Stimulated activated naive B cell treated with anti-CD40 and anti-IgM and Interleukin-4, amounts not matched to agents 10 μg/mL and 1 μg/mL and 100 μg/mL, for 72 hours (primary cell): ENCODE data around the gene LRRC32.

ENCODE experiments used
- ATAC-seq, 2 donors: fragments of 150-1000 bp; cut with Tn5 transposase; replicated peaks; 2 replicates each; pipeline ENCODE4 v1.10.0; 2021; ENCODE audit warnings: moderate library complexity in 1 of 2
- DNase-seq: peaks from one replicate; pipeline ENCODE4 v3.0.0; 2021
- H3K27ac Mint-ChIP-seq: one replicate; pipeline ENCODE4 v1.8.0; 2022; ENCODE audit warnings: mild to moderate bottlenecking, mixed read lengths
- H3K27me3 Mint-ChIP-seq, 2 donors: one replicate each; pipeline ENCODE4 v1.8.0; 2022; ENCODE audit warnings: mixed read lengths in 2 of 2
- H3K36me3 Mint-ChIP-seq, 2 donors: one replicate each; pipeline ENCODE4 v1.8.0; 2022; ENCODE audit warnings: mixed read lengths in 2 of 2, mild to moderate bottlenecking in 1 of 2
- H3K4me1 Mint-ChIP-seq, 2 donors: one replicate each; pipeline ENCODE4 v1.8.0; 2022; ENCODE audit warnings: mixed read lengths in 2 of 2, mild to moderate bottlenecking in 1 of 2
- H3K4me3 Mint-ChIP-seq, 2 donors: one replicate each; pipeline ENCODE4 v1.8.0; 2022; ENCODE audit warnings: mild to moderate bottlenecking in 2 of 2, mixed read lengths in 2 of 2, moderate library complexity in 1 of 2
- H3K9me3 Mint-ChIP-seq, 2 donors: one replicate each; pipeline ENCODE4 v1.8.0; 2022; ENCODE audit warnings: mixed read lengths in 2 of 2, mild to moderate bottlenecking in 1 of 2

LRRC32 gene

GRCh38 chr11:76692956-76693355, 22.4 kb upstream of the LRRC32 start:
- Mint-ChIP-seq H3K4me3 (no peak overlapping the region), H3K4me1 (peaks cover 2 to 9% of the 10 kb centered on the region in 2 donors), H3K27ac (no peak overlapping the region), H3K9me3 (no peaks in the 10 kb centered on the region), H3K27me3 (peaks cover 39 to 55% of the 10 kb centered on the region in 2 donors), H3K36me3 (no peaks in the 10 kb centered on the region)
- ATAC-seq (no peak), DNase-seq (no peak)

- H3K27ac Mint-ChIP-seq: no peak overlapping the region
- no peaks in the 10 kb centered on the region for H3K9me3 Mint-ChIP-seq
- H3K4me1 Mint-ChIP-seq: peaks cover 6 to 22% of the 10 kb centered on the region in 2 donors
- peaks cover 38 to 44% of the 10 kb centered on the region in 2 donors for H3K27me3 Mint-ChIP-seq
- ATAC-seq: no peak
- no peaks in the 10 kb centered on the region for H3K36me3 Mint-ChIP-seq
- DNase-seq: no peak
- H3K4me3 Mint-ChIP-seq: no peak overlapping the region
Measured at GRCh38 chr11:76691655-76692054, 21.1 kb upstream of the LRRC32 start.

- H3K27ac Mint-ChIP-seq: no peak overlapping the region
- H3K9me3 Mint-ChIP-seq: no peaks in the 10 kb centered on the region
- ATAC-seq: no peak
Measured at GRCh38 chr11:76690736-76691135, 20.2 kb upstream of the LRRC32 start.

GRCh38 chr11:76689313-76690260, 19.0 kb upstream of the LRRC32 start:
- no peak overlapping the region for H3K4me3 Mint-ChIP-seq
- H3K9me3 Mint-ChIP-seq: no peaks in the 10 kb centered on the region
- H3K27me3 Mint-ChIP-seq: peaks cover 30 to 31% of the 10 kb centered on the region in 2 donors
- no peak for DNase-seq
- H3K4me1 Mint-ChIP-seq: peaks cover 17 to 28% of the 10 kb centered on the region in 2 donors
- peak overlapping the region; percentile 2 for H3K27ac Mint-ChIP-seq
- no peak for ATAC-seq
- H3K36me3 Mint-ChIP-seq: no peaks in the 10 kb centered on the region

More at GRCh38 chr11:76690736-76691135, 20.2 kb upstream of the LRRC32 start:
- no peak for DNase-seq
- H3K36me3 Mint-ChIP-seq: no peaks in the 10 kb centered on the region
- peaks cover 36 to 37% of the 10 kb centered on the region in 2 donors for H3K27me3 Mint-ChIP-seq
- H3K4me3 Mint-ChIP-seq: no peak overlapping the region
- peaks cover 14 to 28% of the 10 kb centered on the region in 2 donors for H3K4me1 Mint-ChIP-seq

- no peak for DNase-seq
- no peak for ATAC-seq
- Mint-ChIP-seq H3K4me3 (no peak overlapping the region), H3K36me3 (no peaks in the 10 kb centered on the region), H3K27ac (peak overlapping the region; percentile 76), H3K27me3 (peaks cover 26 to 27% of the 10 kb centered on the region in 2 donors), H3K4me1 (peaks cover 27 to 41% of the 10 kb centered on the region in 2 donors), H3K9me3 (no peaks in the 10 kb centered on the region)
Measured at GRCh38 chr11:76688146-76688545, 17.6 kb upstream of the LRRC32 start.

- Mint-ChIP-seq H3K9me3 (no peaks in the 10 kb centered on the region), H3K27ac (peak overlapping the region; percentile 84), H3K4me1 (peaks cover 39 to 58% of the 10 kb centered on the region in 2 donors), H3K4me3 (peak overlapping the region; percentile 56 to 66), H3K36me3 (no peaks in the 10 kb centered on the region), H3K27me3 (peaks cover 16 to 20% of the 10 kb centered on the region in 2 donors)
- peak; percentile 73 to 81 for ATAC-seq
- DNase-seq: peak; percentile 50
Measured at GRCh38 chr11:76686261-76687079, 15.9 kb upstream of the LRRC32 start.

- H3K9me3 Mint-ChIP-seq: no peaks in the 10 kb centered on the region
- peaks cover 42 to 64% of the 10 kb centered on the region in 2 donors for H3K4me1 Mint-ChIP-seq
- H3K27me3 Mint-ChIP-seq: peaks cover 16 to 22% of the 10 kb centered on the region in 2 donors
- DNase-seq (no peak), ATAC-seq (peak in 1 of 2 donors; percentile 1)
- H3K27ac Mint-ChIP-seq: peak overlapping the region; percentile 84
- peak overlapping the region; percentile 56 to 66 for H3K4me3 Mint-ChIP-seq
- H3K36me3 Mint-ChIP-seq: no peaks in the 10 kb centered on the region
Measured at GRCh38 chr11:76685831-76686230, 15.3 kb upstream of the LRRC32 start.

GRCh38 chr11:76685237-76685636, 14.7 kb upstream of the LRRC32 start:
- Mint-ChIP-seq H3K4me1 (peaks cover 43 to 70% of the 10 kb centered on the region in 2 donors), H3K27me3 (peaks cover 16 to 22% of the 10 kb centered on the region in 2 donors), H3K9me3 (no peaks in the 10 kb centered on the region), H3K4me3 (no peak overlapping the region), H3K36me3 (no peaks in the 10 kb centered on the region), H3K27ac (no peak overlapping the region)
- no peak for DNase-seq
- no peak for ATAC-seq

GRCh38 chr11:76684516-76684915, 14.0 kb upstream of the LRRC32 start:
- no peaks in the 10 kb centered on the region for H3K36me3 Mint-ChIP-seq
- peaks cover 48 to 77% of the 10 kb centered on the region in 2 donors for H3K4me1 Mint-ChIP-seq
- no peak for ATAC-seq
- DNase-seq: no peak
- peaks cover 10 to 21% of the 10 kb centered on the region in 2 donors for H3K27me3 Mint-ChIP-seq
- H3K27ac Mint-ChIP-seq: no peak overlapping the region
- no peaks in the 10 kb centered on the region for H3K9me3 Mint-ChIP-seq
- no peak overlapping the region for H3K4me3 Mint-ChIP-seq

GRCh38 chr11:76683161-76684095, 12.9 kb upstream of the LRRC32 start:
- ATAC-seq (no peak), DNase-seq (no peak)
- no peaks in the 10 kb centered on the region for H3K36me3 Mint-ChIP-seq
- no peaks in the 10 kb centered on the region for H3K9me3 Mint-ChIP-seq
- peaks cover 0 to 10% of the 10 kb centered on the region in 2 donors for H3K27me3 Mint-ChIP-seq
- peaks cover 56 to 88% of the 10 kb centered on the region in 2 donors for H3K4me1 Mint-ChIP-seq
- H3K4me3 Mint-ChIP-seq: no peak overlapping the region
- peak overlapping the region; percentile 61 for H3K27ac Mint-ChIP-seq

- peaks cover 64 to 91% of the 10 kb centered on the region in 2 donors for H3K4me1 Mint-ChIP-seq
- no peak overlapping the region for H3K4me3 Mint-ChIP-seq
- peaks cover 0 to 4% of the 10 kb centered on the region in 2 donors for H3K27me3 Mint-ChIP-seq
- peak; percentile 54 to 61 for ATAC-seq
- no peaks in the 10 kb centered on the region for H3K36me3 Mint-ChIP-seq
- DNase-seq: no peak
- no peaks in the 10 kb centered on the region for H3K9me3 Mint-ChIP-seq
- H3K27ac Mint-ChIP-seq: peak overlapping the region; percentile 61
Measured at GRCh38 chr11:76682684-76683083, 12.1 kb upstream of the LRRC32 start.

GRCh38 chr11:76682106-76682505, 11.6 kb upstream of the LRRC32 start:
- H3K4me3 Mint-ChIP-seq: no peak overlapping the region
- H3K27me3 Mint-ChIP-seq: peaks cover 0 to 4% of the 10 kb centered on the region in 2 donors
- H3K36me3 Mint-ChIP-seq: no peaks in the 10 kb centered on the region
- DNase-seq (no peak), ATAC-seq (peak; percentile 30 to 35)
- no peak overlapping the region for H3K27ac Mint-ChIP-seq
- H3K9me3 Mint-ChIP-seq: no peaks in the 10 kb centered on the region
- H3K4me1 Mint-ChIP-seq: peaks cover 66 to 91% of the 10 kb centered on the region in 2 donors
